Right lobe of liver (tissue), 4 donors: Measurements from ENCODE around the gene GPR160.

ENCODE experiments used
- CTCF ChIP-seq, 4 donors: fragments of 200-600 bp in 3 of 4; fragments of 450-650 bp in 1 of 4; IDR thresholded peaks; one replicate each; pipeline versions ENCODE4 v1.5.1 to v1.8.0; 2016 to 2022; ENCODE audit warnings: antibody characterized with exemption in 4 of 4, mild to moderate bottlenecking in 2 of 4
- POLR2A ChIP-seq: fragments of 450-650 bp; IDR thresholded peaks from one replicate; pipeline ENCODE4 v1.6.1; 2017; ENCODE audit warnings: antibody characterized with exemption, mild to moderate bottlenecking
- donor health status: DM: no; HTN: no; CAD: no.
- donor health status: DM: no; HTN: no; CAD: no.
- donor health status: DM: no; HTN: yes; CAD: no.

- TF ChIP-seq POLR2A (no peak), CTCF (IDR thresholded peaks at IDR 0.05) (no peak)
Observed at GRCh38 chr3:170109579-170110293, 71.9 kb downstream of the GPR160 start.
